GM12878 (cell line): ENCODE measurements around the gene RPL9. TPM values are rescaled to one million over a fixed set of nuclear protein-coding genes. Genes with fewer than 3 reads are reported as not detected.

Source experiments
- ATAC-seq: fragments of 200-7000 bp; cut with Tn5 transposase; 3 replicates; pipeline ENCODE4 v1.9.1; 2020; ENCODE audit warnings: mild to moderate bottlenecking, moderate library complexity
- BruUV-seq: library from RNA; stranded (reverse); fragments of 400-500 nt; replicated peaks from 2 replicates; lab custom pipeline; 2021; lab: Mats Ljungman, UMichigan
- CTCF ChIA-PET: fragments of 300-600 bp; sonication (Branson Sonifier 250); formaldehyde crosslinking; extraction: SDS; loops from one replicate; lab custom pipeline; 2021; ENCODE audit warnings: inconsistent platforms; lab: Yijun Ruan, JAX
- POLR2A ChIA-PET: fragments of 350-600 bp; formaldehyde crosslinking; extraction: SDS; loops from one replicate; lab custom pipeline; 2021; ENCODE audit warnings: inconsistent platforms; lab: Charles Lee
- RAD21 ChIA-PET: fragments of 300-600 bp; sonication (Branson Sonifier 250); formaldehyde crosslinking; loops from one replicate; lab custom pipeline; 2023; ENCODE audit warnings: antibody characterized with exemption; ENCODE audit not compliant: unreplicated experiment; lab: Charles Lee
- SMC1A ChIA-PET: fragments of 300-600 bp; sonication (Branson Sonifier 250); formaldehyde crosslinking; loops from one replicate; lab custom pipeline; 2023; ENCODE audit not compliant: unreplicated experiment, uncharacterized antibody; lab: Charles Lee
- DNase-seq: peaks from one replicate; pipeline ENCODE4 v3.0.0-alpha.2; 2011; ENCODE audit warnings: low read depth, low spot score
- FAIRE-seq: peaks from 3 replicates; lab custom pipeline; 2011; peaks lifted over from hg19 to GRCh38; lab: Jason Lieb, UNC
- H2AFZ ChIP-seq: 2 replicates; pipeline ENCODE4 v1.6.0; 2011; ENCODE audit warnings: low read depth, low read length, control low read depth; ENCODE audit not compliant: control insufficient read depth
- H3K27ac ChIP-seq: 2 replicates; pipeline ENCODE4 v1.5.1; 2011; ENCODE audit warnings: control low read depth; ENCODE audit not compliant: control insufficient read depth, insufficient read depth
- H3K27me3 ChIP-seq, 2 experiments: replicated peaks in 1 of 2; 2 replicates each; pipeline versions ENCODE4 v1.6.0 to v1.6.1; 2011; ENCODE audit warnings: low read length in 1 of 2; ENCODE audit not compliant: control insufficient read depth in 2 of 2, insufficient read depth in 2 of 2
- H3K36me3 ChIP-seq, 2 experiments: 2 replicates each; pipeline ENCODE4 v1.5.1; 2011; ENCODE audit warnings: low read length in 1 of 2; ENCODE audit not compliant: control insufficient read depth in 2 of 2, insufficient read depth in 2 of 2
- H3K4me1 ChIP-seq: 2 replicates; pipeline ENCODE4 v1.6.1; 2011; ENCODE audit warnings: mild to moderate bottlenecking, low read length, moderate library complexity, mixed read lengths; ENCODE audit not compliant: control insufficient read depth, insufficient read depth
- H3K4me2 ChIP-seq: 2 replicates; pipeline ENCODE4 v1.6.0; 2011; ENCODE audit warnings: control low read depth; ENCODE audit not compliant: control insufficient read depth, insufficient read depth
- H3K4me3 ChIP-seq: fragments of 200-600 bp; sonication (generic); 2 replicates; pipeline ENCODE4 v1.5.1; 2016
- H3K79me2 ChIP-seq: 2 replicates; pipeline ENCODE4 v1.6.0; 2011; ENCODE audit warnings: low read length; ENCODE audit not compliant: control insufficient read depth, insufficient read depth
- H3K9ac ChIP-seq: 2 replicates; pipeline ENCODE4 v1.8.0; 2011; ENCODE audit warnings: low read length, control low read depth, mixed read lengths; ENCODE audit not compliant: control insufficient read depth, insufficient read depth
- H3K9me3 ChIP-seq: replicated peaks from 3 replicates; pipeline ENCODE4 v1.5.1; 2011; ENCODE audit warnings: mild to moderate bottlenecking, low read length; ENCODE audit not compliant: control insufficient read depth, insufficient read depth
- H4K20me1 ChIP-seq: 2 replicates; pipeline ENCODE4 v1.6.0; 2011; ENCODE audit not compliant: control insufficient read depth, insufficient read depth
- HDAC2 ChIP-seq: fragments of 200-600 bp; sonication (generic); IDR thresholded peaks from 2 replicates; pipeline ENCODE4 v1.6.1; 2017
- JUND ChIP-seq: IDR thresholded peaks from 2 replicates; pipeline ENCODE4 v1.6.1; 2012; ENCODE audit warnings: low read depth, mild to moderate bottlenecking, low read length, improper control_type of control experiment, moderate library complexity
- MTA2 ChIP-seq: fragments of 450-650 bp; IDR thresholded peaks from 2 replicates; pipeline ENCODE4 v1.6.1; 2016; ENCODE audit warnings: low read depth, mild to moderate bottlenecking, moderate library complexity
- NR2C2 ChIP-seq: IDR thresholded peaks from 2 replicates; pipeline ENCODE4 v1.6.1; 2011; ENCODE audit warnings: borderline replicate concordance, low read depth; ENCODE audit not compliant: control insufficient read depth, insufficient read length
- RCOR1 ChIP-seq: conservative IDR thresholded peaks from 2 replicates; pipeline ENCODE4 v1.6.1; 2012; ENCODE audit warnings: low read depth, low read length, improper control_type of control experiment
- TAF1 ChIP-seq: IDR thresholded peaks from 2 replicates; pipeline ENCODE4 v1.6.1; 2011; ENCODE audit warnings: mild to moderate bottlenecking, low read depth, low read length, borderline replicate concordance
- ZSCAN29 ChIP-seq: fragments of 450-650 bp; IDR thresholded peaks from 2 replicates; pipeline ENCODE4 v1.6.1; 2017; ENCODE audit warnings: mild to moderate bottlenecking, moderate library complexity
- in situ Hi-C: fragments of 300-500 bp; cut with MboI; formaldehyde crosslinking; loops from 9 replicates; pipeline ENCODE4 v1.14.3; 2018; ENCODE audit warnings: mixed read lengths
- intact Hi-C: fragments of 100-400 bp; cut with micrococcal nuclease; formaldehyde crosslinking; loops from one replicate; pipeline ENCODE4 v1.14.2; 2022; ENCODE audit not compliant: unreplicated experiment
- polyA plus RNA-seq, 11 experiments: library from polyadenylated mRNA; depleted of rRNA in 4 of 11; unstranded in 6 of 11; stranded (reverse) in 5 of 11; fragments of >200 nt; fragmentation: Nextera tagmentation in 4 of 11; fragmentation: Illumina TruSeq in 1 of 11; extraction: Ambion mirVana in 4 of 11; extraction: Trizol in 1 of 11; gene quantifications; 1 replicate in 1 of 11; 2 replicates in 10 of 11; pipeline versions ENCODE4 v1.2.1 to v1.2.3, GENCODE V29; 2011 to 2016; ENCODE audit warnings: inconsistent platforms in 2 of 11, missing spikeins in 2 of 11, low read depth in 1 of 11
- total RNA-seq, 4 experiments: library from RNA; depleted of rRNA in 3 of 4; stranded (reverse); fragments of >200 nt in 3 of 4; fragmentation: Illumina TruSeq in 1 of 4; extraction: Trizol in 1 of 4; gene quantifications; 2 replicates each; pipeline versions ENCODE4 v1.2.1 to v1.2.3, GENCODE V29; 2013 to 2021
- TF ChIP-seq, protein P1 (sequence below): IDR thresholded peaks from 2 replicates; pipeline ENCODE4 v1.6.1; 2012; ENCODE audit warnings: low read depth, low read length, improper control_type of control experiment

RPL9 gene
- total and polyA plus RNA-seq, 10 of the 15 experiments (the other 5 are each of a cell fraction or from before 2014, with no cell fraction given), result 1,006 to 4,767 (median 2,910) TPM

- intact Hi-C loops, result no loop called here
- Histone ChIP-seq H3K4me2 (no peak overlapping the region), H2AFZ (no peak overlapping the region), H3K36me3 (peaks cover 0 to 2% of the 10 kb centered on the region in 2 experiments; a peak in 2 of 4 replicates), H4K20me1 (no peaks in the 10 kb centered on the region), H3K27ac (no peak overlapping the region)
- BruUV-seq, result no TSS peak
- in situ Hi-C loops, result no loop called here
- SMC1A ChIA-PET, result interaction anchor here (1.4 kb wide), 1 partner anchor 11 kb away, joined by 5 read pairs; no protein-coding TSS in a partner anchor
- POLR2A ChIA-PET, result no interaction called here
- ATAC-seq (no peak), FAIRE-seq (no peak)
- TF ChIP-seq MTA2 (no peak), RCOR1 (no peak), TAF1 (no peak), JUND (no peak), NR2C2 (no peak), HDAC2 (no peak), ZSCAN29 (no peak)
- TF ChIP-seq, protein P1, sequence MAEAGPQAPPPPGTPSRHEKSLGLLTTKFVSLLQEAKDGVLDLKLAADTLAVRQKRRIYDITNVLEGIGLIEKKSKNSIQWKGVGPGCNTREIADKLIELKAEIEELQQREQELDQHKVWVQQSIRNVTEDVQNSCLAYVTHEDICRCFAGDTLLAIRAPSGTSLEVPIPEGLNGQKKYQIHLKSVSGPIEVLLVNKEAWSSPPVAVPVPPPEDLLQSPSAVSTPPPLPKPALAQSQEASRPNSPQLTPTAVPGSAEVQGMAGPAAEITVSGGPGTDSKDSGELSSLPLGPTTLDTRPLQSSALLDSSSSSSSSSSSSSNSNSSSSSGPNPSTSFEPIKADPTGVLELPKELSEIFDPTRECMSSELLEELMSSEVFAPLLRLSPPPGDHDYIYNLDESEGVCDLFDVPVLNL, result no peak
- TF ChIP-seq, all 136 proteins: peak for 0
- Histone ChIP-seq H3K79me2 (no peaks in the 10 kb centered on the region), H3K4me1 (no peaks in the 10 kb centered on the region), H3K27me3 (no peaks in the 10 kb centered on the region), H3K4me3 (no peak overlapping the region), H3K9me3 (no peaks in the 10 kb centered on the region), H3K9ac (no peak overlapping the region)
- RAD21 ChIA-PET, result interaction anchor here (0.9 kb wide), 1 partner anchor 474 kb away, joined by 3 read pairs; no protein-coding TSS in a partner anchor
- no peak for DNase-seq
- CTCF ChIA-PET, result interaction anchor here (0.6 kb wide), 1 partner anchor 590 kb away, joined by 3 read pairs; no protein-coding TSS in a partner anchor
Observed at GRCh38 chr4:39498727-39499020, 40.0 kb upstream of the RPL9 start.
